Measurements from ENCODE around the gene HPSE2. TPM values are rescaled to one million over a fixed set of nuclear protein-coding genes. Genes with fewer than 3 reads are reported as not detected.

The HPSE2 gene
- polyA plus RNA-seq, 1 experiment, result not detected

- H3K27ac ChIP-seq (ENCODE audit: low read depth, low read length), result no peak overlapping the region
- H3K9me3 ChIP-seq (ENCODE audit: control insufficient read depth, insufficient read depth, low read length), result no peaks in the 10 kb centered on the region
- CTCF ChIA-PET, result no interaction called here
- DNase-seq (ENCODE audit: low read depth, low spot score), result no peak
- H3K27me3 ChIP-seq (ENCODE audit: control insufficient read depth, insufficient read depth, low read length), result no peaks in the 10 kb centered on the region
- no peak for TF ChIP-seq CTCF (IDR thresholded peaks at IDR 0.05; ENCODE audit: low read depth, low read length)
- POLR2A ChIA-PET, result no interaction called here
- no peak overlapping the region for H3K4me3 ChIP-seq (ENCODE audit: low read depth, low read length)
These were observed 548.0 kb downstream of the HPSE2 start for GRCh38 chr10:98687685-98688084.

- Histone ChIP-seq H3K27ac (ENCODE audit: low read depth, low read length) (no peak overlapping the region), H3K27me3 (ENCODE audit: control insufficient read depth, insufficient read depth, low read length) (no peaks in the 10 kb centered on the region), H3K9me3 (ENCODE audit: control insufficient read depth, insufficient read depth, low read length) (no peaks in the 10 kb centered on the region), H3K4me3 (ENCODE audit: low read depth, low read length) (no peak overlapping the region)
- POLR2A ChIA-PET, result interaction anchor here (0.5 kb wide), 1 partner anchor 9 kb away, joined by 3 read pairs; no protein-coding TSS in a partner anchor
- DNase-seq (ENCODE audit: low read depth, low spot score), result no peak
- CTCF ChIA-PET, result no interaction called here
- TF ChIP-seq CTCF (IDR thresholded peaks at IDR 0.05; ENCODE audit: low read depth, low read length), result no peak
These were observed 551.4 kb downstream of the HPSE2 start for GRCh38 chr10:98684019-98684899.

- ChIA-PET CTCF (no interaction called here), POLR2A (no interaction called here)
- TF ChIP-seq CTCF (IDR thresholded peaks at IDR 0.05; ENCODE audit: low read depth, low read length), result no peak
- DNase-seq (ENCODE audit: low read depth, low spot score), result no peak
- H3K4me3 ChIP-seq (ENCODE audit: low read depth, low read length), result no peak overlapping the region
- H3K9me3 ChIP-seq (ENCODE audit: control insufficient read depth, insufficient read depth, low read length), result no peaks in the 10 kb centered on the region
- no peak overlapping the region for H3K27ac ChIP-seq (ENCODE audit: low read depth, low read length)
- no peaks in the 10 kb centered on the region for H3K27me3 ChIP-seq (ENCODE audit: control insufficient read depth, insufficient read depth, low read length)
These were observed 558.8 kb downstream of the HPSE2 start for GRCh38 chr10:98676895-98677294.

GRCh38 chr10:98675902-98676301 is 559.8 kb downstream of the HPSE2 start:
- no peak for DNase-seq (ENCODE audit: low read depth, low spot score)
- no peak for TF ChIP-seq CTCF (IDR thresholded peaks at IDR 0.05; ENCODE audit: low read depth, low read length)
- Histone ChIP-seq H3K27ac (ENCODE audit: low read depth, low read length) (no peak overlapping the region), H3K27me3 (ENCODE audit: control insufficient read depth, insufficient read depth, low read length) (no peaks in the 10 kb centered on the region), H3K9me3 (ENCODE audit: control insufficient read depth, insufficient read depth, low read length) (no peaks in the 10 kb centered on the region), H3K4me3 (ENCODE audit: low read depth, low read length) (no peak overlapping the region)
- ChIA-PET CTCF (no interaction called here), POLR2A (no interaction called here)

- Histone ChIP-seq H3K27ac (ENCODE audit: low read depth, low read length) (no peak overlapping the region), H3K9me3 (ENCODE audit: control insufficient read depth, insufficient read depth, low read length) (no peaks in the 10 kb centered on the region), H3K4me3 (ENCODE audit: low read depth, low read length) (no peak overlapping the region), H3K27me3 (ENCODE audit: control insufficient read depth, insufficient read depth, low read length) (no peaks in the 10 kb centered on the region)
- CTCF ChIA-PET, result no interaction called here
- POLR2A ChIA-PET, result no interaction called here
- DNase-seq (ENCODE audit: low read depth, low spot score), result no peak
- no peak for TF ChIP-seq CTCF (IDR thresholded peaks at IDR 0.05; ENCODE audit: low read depth, low read length)
These were observed 562.4 kb downstream of the HPSE2 start for GRCh38 chr10:98673171-98673782.

All from AG04450 (cell line).